HCT116 (cell line): ENCODE data around the gene SEC23IP. TPM values are rescaled to one million over a fixed set of nuclear protein-coding genes. Genes with fewer than 3 reads are reported as not detected.

Experiments
- ATAC-seq: fragments of 200-7000 bp; cut with Tn5 transposase; 2 replicates; pipeline ENCODE4 v1.9.1; 2020; ENCODE audit warnings: mild to moderate bottlenecking, moderate library complexity
- BruUV-seq: library from RNA; stranded (reverse); fragments of 400-500 nt; replicated peaks from 2 replicates; lab custom pipeline; 2021; lab: Mats Ljungman, UMichigan
- CTCF ChIA-PET: fragments of 300-600 bp; sonication (Branson Sonifier 250); formaldehyde crosslinking; loops from one replicate; lab custom pipeline; 2021; ENCODE audit warnings: antibody characterized with exemption; lab: Charles Lee
- POLR2A ChIA-PET: fragments of 300-600, 350-600 bp; sonication (Branson Sonifier 250); formaldehyde crosslinking; loops from one replicate; lab custom pipeline; 2021; ENCODE audit warnings: antibody characterized with exemption; lab: Charles Lee
- RAD21 ChIA-PET, 2 experiments: fragments of 300-600 bp; sonication (Branson Sonifier 250); formaldehyde crosslinking; loops; one replicate each; lab custom pipeline; 2023; ENCODE audit warnings: low total read pairs in 2 of 2; ENCODE audit not compliant: uncharacterized antibody in 2 of 2, unreplicated experiment in 2 of 2, low non-redundant PET in 1 of 2; lab: Charles Lee
- DNase-seq: peaks from one replicate; pipeline ENCODE4 v3.0.0-alpha.2; 2010; ENCODE audit warnings: low read depth, low spot score
- H2AFZ ChIP-seq: fragments of 200-600 bp; shearing (Covaris generic), sonication (generic); 2 replicates; pipeline ENCODE4 v1.6.1; 2017; ENCODE audit warnings: low read depth, mixed run types, mixed read lengths, antibody characterized with exemption, low read length; ENCODE audit not compliant: poor library complexity, severe bottlenecking
- H3K27ac ChIP-seq: 2 replicates; pipeline ENCODE4 v1.5.1; 2012; ENCODE audit warnings: low read depth, low read length
- H3K27me3 ChIP-seq: fragments of 200-600 bp; sonication (generic); 2 replicates; pipeline ENCODE4 v1.6.1; 2016; ENCODE audit warnings: mixed run types, low read length, mixed read lengths; ENCODE audit not compliant: insufficient read depth
- H3K36me3 ChIP-seq, 2 experiments: fragments of 200-500 bp in 1 of 2; fragments of 200-600 bp in 1 of 2; sonication (Bioruptor generic) in 1 of 2; sonication (generic) in 1 of 2; 2 replicates each; pipeline versions ENCODE4 v1.5.1 to v1.6.1; 2014 to 2016; ENCODE audit warnings: low read length in 2 of 2, inconsistent platforms in 1 of 2, mixed read lengths in 1 of 2, mixed run types in 1 of 2; ENCODE audit not compliant: insufficient read depth in 2 of 2, control insufficient read depth in 1 of 2
- H3K4me1 ChIP-seq, 2 experiments: fragments of 200-600 bp in 1 of 2; sonication (generic) in 1 of 2; 2 replicates each; pipeline versions ENCODE4 v1.5.1 to v1.6.1; 2012 to 2017; ENCODE audit warnings: low read length in 2 of 2, inconsistent platforms in 1 of 2, mild to moderate bottlenecking in 1 of 2, mixed read lengths in 1 of 2, mixed run types in 1 of 2, moderate library complexity in 1 of 2; ENCODE audit not compliant: insufficient read depth in 2 of 2, control insufficient read depth in 1 of 2
- H3K4me2 ChIP-seq: fragments of 200-600 bp; sonication (generic); 2 replicates; pipeline ENCODE4 v1.6.1; 2017; ENCODE audit warnings: mixed run types, low read length, mixed read lengths
- H3K4me3 ChIP-seq, 2 experiments: fragments of 200-600 bp in 1 of 2; sonication (generic) in 1 of 2; replicated peaks in 1 of 2; 2 replicates each; pipeline ENCODE4 v1.5.1; 2011 to 2016; ENCODE audit warnings: low read length in 2 of 2, control low read depth in 1 of 2, low read depth in 1 of 2, mild to moderate bottlenecking in 1 of 2, mixed read lengths in 1 of 2, mixed run types in 1 of 2
- H3K79me2 ChIP-seq: fragments of 200-600 bp; sonication (generic); 2 replicates; pipeline ENCODE4 v1.6.1; 2017; ENCODE audit warnings: mild to moderate bottlenecking, mixed run types, low read length, moderate library complexity, mixed read lengths; ENCODE audit not compliant: insufficient read depth
- H3K9ac ChIP-seq: fragments of 200-600 bp; sonication (generic); 2 replicates; pipeline ENCODE4 v1.6.1; 2016; ENCODE audit warnings: low read length, mixed read lengths
- H3K9me2 ChIP-seq: fragments of 200-600 bp; sonication (generic), shearing (Covaris generic); 2 replicates; pipeline ENCODE4 v1.6.1; 2017; ENCODE audit warnings: mixed run types, mild to moderate bottlenecking, moderate library complexity; ENCODE audit not compliant: insufficient read depth
- H3K9me3 ChIP-seq, 2 experiments: fragments of 200-500 bp in 1 of 2; fragments of 200-600 bp in 1 of 2; sonication (Bioruptor generic) in 1 of 2; sonication (generic) in 1 of 2; 2 replicates each; pipeline ENCODE4 v1.6.1; 2014 to 2017; ENCODE audit warnings: low read length in 2 of 2, mixed read lengths in 2 of 2, inconsistent platforms in 1 of 2, low read depth in 1 of 2, mild to moderate bottlenecking in 1 of 2, mixed run types in 1 of 2, moderate library complexity in 1 of 2; ENCODE audit not compliant: control insufficient read depth in 1 of 2, insufficient read depth in 1 of 2
- H4K20me1 ChIP-seq: fragments of 200-600 bp; sonication (generic), shearing (Covaris generic); 2 replicates; pipeline ENCODE4 v1.6.1; 2017; ENCODE audit warnings: mixed run types, mild to moderate bottlenecking, moderate library complexity; ENCODE audit not compliant: insufficient read depth
- CBX3 ChIP-seq: IDR thresholded peaks from 2 replicates; pipeline ENCODE4 v1.6.1; 2012; ENCODE audit warnings: low read depth
- CEBPB ChIP-seq: IDR thresholded peaks from 2 replicates; pipeline ENCODE4 v1.6.1; 2012; ENCODE audit warnings: low read depth
- CTCF ChIP-seq, 3 experiments: fragments of 200-600 bp in 1 of 3; sonication (generic) in 1 of 3; IDR thresholded peaks in 2 of 3; conservative IDR thresholded peaks in 1 of 3; 2 replicates each; pipeline ENCODE4 v1.5.1; 2012 to 2017; ENCODE audit warnings: low read depth in 2 of 3, low read length in 2 of 3, antibody characterized with exemption in 1 of 3, borderline replicate concordance in 1 of 3, control low read depth in 1 of 3, mild to moderate bottlenecking in 1 of 3, mixed read lengths in 1 of 3, mixed run types in 1 of 3, moderate library complexity in 1 of 3; ENCODE audit not compliant: insufficient read depth in 1 of 3
- EGR1 ChIP-seq: IDR thresholded peaks from 2 replicates; pipeline ENCODE4 v1.6.1; 2012; ENCODE audit warnings: low read depth
- ELF1 ChIP-seq: IDR thresholded peaks from 2 replicates; pipeline ENCODE4 v1.6.1; 2012; ENCODE audit warnings: low read depth, borderline replicate concordance
- EZH2 ChIP-seq: fragments of 200-600 bp; sonication (generic); IDR thresholded peaks from 2 replicates; pipeline ENCODE4 v1.6.1; 2017; ENCODE audit warnings: antibody characterized with exemption, mixed run types
- EZH2phosphoT487 ChIP-seq: fragments of 200-600 bp; IDR thresholded peaks from 2 replicates; pipeline ENCODE4 v1.6.1; 2018; ENCODE audit warnings: antibody characterized with exemption, borderline replicate concordance
- FOSL1 ChIP-seq: IDR thresholded peaks from 2 replicates; pipeline ENCODE4 v1.6.1; 2012; ENCODE audit warnings: low read depth
- JUND ChIP-seq: IDR thresholded peaks from 2 replicates; pipeline ENCODE4 v1.6.1; 2012
- POLR2A ChIP-seq: IDR thresholded peaks from 2 replicates; pipeline ENCODE4 v1.7.0; 2011; ENCODE audit warnings: borderline replicate concordance; ENCODE audit not compliant: insufficient read depth, insufficient read length; ENCODE audit errors: extremely low read depth
- RAD21 ChIP-seq: IDR thresholded peaks from 2 replicates; pipeline ENCODE4 v1.6.1; 2012; ENCODE audit warnings: low read depth, mild to moderate bottlenecking
- REST ChIP-seq: IDR thresholded peaks from 2 replicates; pipeline ENCODE4 v1.6.1; 2012; ENCODE audit warnings: low read depth
- SIN3A ChIP-seq: IDR thresholded peaks from 2 replicates; pipeline ENCODE4 v1.6.1; 2012; ENCODE audit warnings: low read depth
- SP1 ChIP-seq: IDR thresholded peaks from 2 replicates; pipeline ENCODE4 v1.6.1; 2012; ENCODE audit warnings: low read depth
- ZFX ChIP-seq: fragments of 450-650 bp; IDR thresholded peaks from 2 replicates; pipeline ENCODE4 v1.6.1; 2017
- ZNF274 ChIP-seq: fragments of 200-500 bp; sonication (Bioruptor generic); IDR thresholded peaks from 2 replicates; pipeline ENCODE4 v1.6.1; 2014; ENCODE audit warnings: mild to moderate bottlenecking, low read depth, low read length, inconsistent platforms
- intact Hi-C: fragments of 100-400 bp; cut with micrococcal nuclease; formaldehyde crosslinking; loops from 2 replicates; pipeline ENCODE4 v1.10.0; 2022
- total RNA-seq: library from RNA; stranded (reverse); gene quantifications from one replicate; pipeline ENCODE4 v1.2.1, GENCODE V29; 2021; ENCODE audit not compliant: unreplicated experiment
- TF ChIP-seq, protein P1 (sequence below): IDR thresholded peaks from 2 replicates; pipeline ENCODE4 v1.6.1; 2012
- TF ChIP-seq, protein P2 (sequence below): IDR thresholded peaks from 2 replicates; pipeline ENCODE4 v1.6.1; 2012

SEC23IP gene
- total RNA-seq, 1 experiment from 2014 or later, result 122 TPM

DNA sequence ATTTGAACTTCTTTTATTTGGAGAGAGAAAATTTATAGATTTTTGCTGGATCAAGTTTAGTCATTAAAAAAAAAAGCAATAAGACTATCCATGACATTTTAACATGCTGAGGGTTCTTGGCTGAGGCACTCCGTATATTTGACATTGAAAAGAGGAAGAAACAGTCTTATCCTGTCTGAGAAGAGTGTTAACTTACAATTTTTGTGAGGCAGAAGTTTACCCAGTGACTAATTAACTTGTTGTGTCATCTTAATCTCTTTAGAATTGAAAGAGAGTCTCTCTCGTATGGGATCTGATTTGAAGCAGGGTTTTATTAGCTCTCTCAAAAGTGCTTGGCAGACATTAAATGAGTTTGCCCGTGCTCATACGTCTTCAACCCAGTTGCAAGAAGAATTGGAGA lies 39.3 kb downstream of the SEC23IP start (continued):
- TF ChIP-seq ZNF274 (no peak), EZH2phosphoT487 (no peak)

DNA sequence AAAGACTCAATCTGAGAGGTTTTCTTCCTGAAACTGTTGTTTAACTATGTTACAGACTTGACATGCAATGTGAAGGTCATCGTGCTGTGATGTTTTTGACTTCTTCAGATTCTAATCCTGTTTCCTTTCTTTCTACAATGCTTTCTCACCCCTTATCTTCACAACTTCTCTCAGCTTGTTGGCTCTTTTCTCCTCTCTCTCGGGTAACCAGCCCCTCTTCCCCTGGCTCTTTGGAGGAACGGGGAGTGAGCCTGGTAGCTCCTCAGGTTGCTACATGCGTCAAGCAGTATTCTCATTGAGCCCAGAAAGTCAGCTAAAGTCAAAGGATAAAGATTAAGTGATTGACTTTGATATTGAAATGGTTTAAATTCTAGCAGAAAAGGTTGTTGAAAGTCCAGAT lies 40.1 kb downstream of the SEC23IP start:
- H3K4me3 ChIP-seq, result no peak overlapping the region
- peaks cover 3% of the 10 kb centered on the region; the same call in 1 of the 2 replicates for H4K20me1 ChIP-seq
- H3K9ac ChIP-seq, result no peak overlapping the region
- ATAC-seq (no peak), DNase-seq (no peak)
- ChIA-PET RAD21 (no interaction called here), POLR2A (no interaction called here), CTCF (no interaction called here)
- no peaks in the 10 kb centered on the region for H3K27me3 ChIP-seq
- H3K79me2 ChIP-seq, result no peaks in the 10 kb centered on the region
- no peak overlapping the region for H3K27ac ChIP-seq
- H3K4me1 ChIP-seq, result no peaks in the 10 kb centered on the region
- no peak overlapping the region for H2AFZ ChIP-seq
- peaks cover 60 to 64% of the 10 kb centered on the region in 2 experiments for H3K36me3 ChIP-seq
- H3K9me3 ChIP-seq, result no peaks in the 10 kb centered on the region
- no peaks in the 10 kb centered on the region for H3K9me2 ChIP-seq
- TSS peak; percentile 10 for BruUV-seq
- TF ChIP-seq CEBPB (no peak), CTCF (IDR thresholded peaks at IDR 0.05 in 2 of 3, conservative IDR thresholded peaks at IDR 0.05 in 1 of 3; ENCODE audit: borderline replicate concordance in 1 of 3, insufficient read depth in 1 of 3, low read depth in 2 of 3, low read length in 2 of 3) (no peak), ELF1 (no peak), CBX3 (no peak), EZH2 (no peak), EZH2phosphoT487 (no peak), EGR1 (no peak), POLR2A (no peak), SP1 (no peak), ZFX (no peak), REST (no peak), FOSL1 (no peak), ZNF274 (no peak), SIN3A (no peak), RAD21 (no peak), JUND (no peak)
- TF ChIP-seq, protein P1, sequence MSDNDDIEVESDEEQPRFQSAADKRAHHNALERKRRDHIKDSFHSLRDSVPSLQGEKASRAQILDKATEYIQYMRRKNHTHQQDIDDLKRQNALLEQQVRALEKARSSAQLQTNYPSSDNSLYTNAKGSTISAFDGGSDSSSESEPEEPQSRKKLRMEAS, result no peak
- TF ChIP-seq, protein P2, sequence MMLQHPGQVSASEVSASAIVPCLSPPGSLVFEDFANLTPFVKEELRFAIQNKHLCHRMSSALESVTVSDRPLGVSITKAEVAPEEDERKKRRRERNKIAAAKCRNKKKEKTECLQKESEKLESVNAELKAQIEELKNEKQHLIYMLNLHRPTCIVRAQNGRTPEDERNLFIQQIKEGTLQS, result no peak
- TF ChIP-seq, all 23 proteins: peak for 0
- intact Hi-C loops, result loop anchor here (2.0 to 10.0 kb wide), 2 partner anchors 404 to 802 kb away; no protein-coding TSS in a partner anchor
- H3K4me2 ChIP-seq, result no peak overlapping the region
